Measurements from ENCODE around the gene PHLDA3.

GRCh38 chr1:201479201-201479730 lies 10.3 kb upstream of the PHLDA3 start:
- TF ChIP-seq POLR2A (IDR thresholded peaks at IDR 0.05; ENCODE audit: low read length) (no peak), GATA1 (IDR thresholded peaks at IDR 0.05; ENCODE audit: low read depth, low read length) (no peak)
